ENCODE measurements around the gene OR12D2.
"Not testable (repeated sequence)": the region's sequence is repeated elsewhere in the genome, so short reads cannot be mapped to it uniquely, and the experiment has no call there.

Gene OR12D2

GRCh38 chr6:29395331-29395730, at the start of gene OR12D2:
TSS of gene OR12D2 (plus strand) at chr6:29395631. CDS start at chr6:29396700, 1,069 bp downstream.
- no peak for TF ChIP-seq CTCF (IDR thresholded peaks at IDR 0.05; ENCODE audit: unreplicated experiment in 3 of 3)
- no peak within 1 kb of the TSS for H3K27ac Mint-ChIP-seq
- H3K4me1 Mint-ChIP-seq = no peaks in the 10 kb centered on the region
- no peaks in the 10 kb centered on the region for H3K9me3 Mint-ChIP-seq
- no peak within 1 kb of the TSS for H3K4me3 Mint-ChIP-seq
- peaks cover 10% of the 10 kb centered on the region for H3K27me3 Mint-ChIP-seq (ENCODE audit: low read depth)
- no peaks in the 10 kb centered on the region for H3K36me3 Mint-ChIP-seq (ENCODE audit: low read depth)

- not testable (repeated sequence) for H3K4me3 Mint-ChIP-seq; H3K36me3 Mint-ChIP-seq (ENCODE audit: low read depth); H3K4me1 Mint-ChIP-seq; H3K27ac Mint-ChIP-seq; H3K27me3 Mint-ChIP-seq (ENCODE audit: low read depth)
- H3K9me3 Mint-ChIP-seq = peaks cover 14% of the 10 kb centered on the region
Observed at GRCh38 chr6:29349348-29349747, 46.1 kb upstream of the OR12D2 start.

GRCh38 chr6:29354980-29355379, 40.5 kb upstream of the OR12D2 start:
- no peaks in the 10 kb centered on the region for H3K4me1 Mint-ChIP-seq
- no peak overlapping the region for H3K4me3 Mint-ChIP-seq
- peaks cover 5% of the 10 kb centered on the region for H3K27me3 Mint-ChIP-seq (ENCODE audit: low read depth)
- no peak for TF ChIP-seq CTCF (IDR thresholded peaks at IDR 0.05; ENCODE audit: unreplicated experiment in 3 of 3)
- no peaks in the 10 kb centered on the region for H3K36me3 Mint-ChIP-seq (ENCODE audit: low read depth)
- H3K9me3 Mint-ChIP-seq = peaks cover 11% of the 10 kb centered on the region
- no peak overlapping the region for H3K27ac Mint-ChIP-seq

- Mint-ChIP-seq H3K36me3 (ENCODE audit: low read depth) (no peaks in the 10 kb centered on the region), H3K27ac (no peak overlapping the region), H3K4me1 (no peaks in the 10 kb centered on the region), H3K9me3 (peaks cover 11% of the 10 kb centered on the region), H3K4me3 (no peak overlapping the region), H3K27me3 (ENCODE audit: low read depth) (peaks cover 5% of the 10 kb centered on the region)
- no peak for TF ChIP-seq CTCF (IDR thresholded peaks at IDR 0.05; ENCODE audit: unreplicated experiment in 3 of 3)
Observed at GRCh38 chr6:29355603-29356002, 39.8 kb upstream of the OR12D2 start.

- Mint-ChIP-seq H3K27me3 (ENCODE audit: low read depth) (no peaks in the 10 kb centered on the region), H3K27ac (no peak within 1 kb of the TSS), H3K9me3 (peaks cover 3% of the 10 kb centered on the region), H3K36me3 (ENCODE audit: low read depth) (no peaks in the 10 kb centered on the region), H3K4me3 (no peak within 1 kb of the TSS), H3K4me1 (no peaks in the 10 kb centered on the region)
- TF ChIP-seq CTCF (IDR thresholded peaks at IDR 0.05; ENCODE audit: unreplicated experiment in 3 of 3) = no peak
Observed at GRCh38 chr6:29368765-29369164, 26.7 kb upstream of the OR12D2 start, which contains the start of gene OR5V1. TSS of gene OR5V1 (minus strand) at chr6:29368865. CDS start at chr6:29356195, 12,670 bp downstream.

GRCh38 chr6:29375191-29375590, 20.2 kb upstream of the OR12D2 start, which contains the start of gene OR12D3:
TSS of gene OR12D3 (minus strand) at chr6:29375291. CDS start at chr6:29375287, 4 bp downstream.
- H3K9me3 Mint-ChIP-seq = peaks cover 3% of the 10 kb centered on the region
- H3K27me3 Mint-ChIP-seq (ENCODE audit: low read depth) = peaks cover 8% of the 10 kb centered on the region

More at GRCh38 chr6:29375191-29375590, 20.2 kb upstream of the OR12D2 start, which contains the start of gene OR12D3:
- Mint-ChIP-seq H3K27ac (no peak within 1 kb of the TSS), H3K4me3 (no peak within 1 kb of the TSS), H3K36me3 (ENCODE audit: low read depth) (no peaks in the 10 kb centered on the region), H3K4me1 (no peaks in the 10 kb centered on the region)
- no peak for TF ChIP-seq CTCF (IDR thresholded peaks at IDR 0.05; ENCODE audit: unreplicated experiment in 3 of 3)
